Heart left ventricle (tissue), 13 donors: ENCODE results near the gene RPL13A.

Source experiments
- POLR2A ChIP-seq, 2 donors: fragments of 450-650 bp; IDR thresholded peaks; one replicate each; pipeline ENCODE4 v1.6.1; 2017; ENCODE audit warnings: antibody characterized with exemption in 2 of 2, mild to moderate bottlenecking in 2 of 2, moderate library complexity in 2 of 2
- TF ChIP-seq, protein P1 (sequence below), 12 donors: fragments of 200-600 bp; sonication (generic) in 4 of 12; IDR thresholded peaks; one replicate each; pipeline versions ENCODE4 v1.5.0 to v1.8.0; 2018 to 2022; ENCODE audit warnings: antibody characterized with exemption in 12 of 12, mild to moderate bottlenecking in 5 of 12
- donor health status: ischemic (EF 13 %, LVEDD 7.1; RV severe dilation, severe dysfunction).
- donor health status: DM: no; HTN: yes; CAD: no.
- donor health status: DM: no; HTN: no; CAD: no.
- donor health status: ischemic (EF 25% LVEDD 6.9; RV normal size, moderate dysfunction).
- donor health status: ischemic (EF 25% LVEDD 5.7; RV mildly dilated, moderate dysfunction).
- donor health status: ischemic (EF 35%, LVEDD 5.7; RV mildly dilated, moderate dysfunction).
- donor health status: nonischemic (EF 11% LVEDD 7.7; RV severe dilation, severe dysfunction).
- donor health status: DM: yes; HTN: yes; CAD: no.
- donor health status: PGD.
- donor health status: ischemic (EF 29% LVEDD 5.4; RV normal size, mild dysfunction).
- donor health status: nonischemic (EF 23%, LVEDD 6.1; RV moderate dilation, normal function).

DNA sequence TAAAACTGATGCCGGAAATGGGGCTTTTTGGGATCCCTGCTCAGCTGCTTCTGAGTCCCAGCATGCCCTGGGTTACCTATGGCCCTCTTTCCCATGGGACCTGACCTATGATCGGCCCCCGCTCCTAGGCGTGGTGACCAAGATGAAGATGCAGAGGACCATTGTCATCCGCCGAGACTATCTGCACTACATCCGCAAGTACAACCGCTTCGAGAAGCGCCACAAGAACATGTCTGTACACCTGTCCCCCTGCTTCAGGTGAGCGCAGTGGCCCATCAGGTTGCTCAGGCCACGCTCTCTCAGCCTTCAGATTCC lies 10.3 kb downstream of the RPL13A start:
- TF ChIP-seq, protein P1, sequence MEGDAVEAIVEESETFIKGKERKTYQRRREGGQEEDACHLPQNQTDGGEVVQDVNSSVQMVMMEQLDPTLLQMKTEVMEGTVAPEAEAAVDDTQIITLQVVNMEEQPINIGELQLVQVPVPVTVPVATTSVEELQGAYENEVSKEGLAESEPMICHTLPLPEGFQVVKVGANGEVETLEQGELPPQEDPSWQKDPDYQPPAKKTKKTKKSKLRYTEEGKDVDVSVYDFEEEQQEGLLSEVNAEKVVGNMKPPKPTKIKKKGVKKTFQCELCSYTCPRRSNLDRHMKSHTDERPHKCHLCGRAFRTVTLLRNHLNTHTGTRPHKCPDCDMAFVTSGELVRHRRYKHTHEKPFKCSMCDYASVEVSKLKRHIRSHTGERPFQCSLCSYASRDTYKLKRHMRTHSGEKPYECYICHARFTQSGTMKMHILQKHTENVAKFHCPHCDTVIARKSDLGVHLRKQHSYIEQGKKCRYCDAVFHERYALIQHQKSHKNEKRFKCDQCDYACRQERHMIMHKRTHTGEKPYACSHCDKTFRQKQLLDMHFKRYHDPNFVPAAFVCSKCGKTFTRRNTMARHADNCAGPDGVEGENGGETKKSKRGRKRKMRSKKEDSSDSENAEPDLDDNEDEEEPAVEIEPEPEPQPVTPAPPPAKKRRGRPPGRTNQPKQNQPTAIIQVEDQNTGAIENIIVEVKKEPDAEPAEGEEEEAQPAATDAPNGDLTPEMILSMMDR (IDR thresholded peaks at IDR 0.05): no peak
- TF ChIP-seq POLR2A (IDR thresholded peaks at IDR 0.05): no peak
